Fibroblast of skin of back (primary cell): ENCODE results near the gene NFASC.

Experiments used
- DNase-seq: peaks from one replicate; pipeline ENCODE4 v3.0.0-alpha.2; 2013

NFASC gene

DNA sequence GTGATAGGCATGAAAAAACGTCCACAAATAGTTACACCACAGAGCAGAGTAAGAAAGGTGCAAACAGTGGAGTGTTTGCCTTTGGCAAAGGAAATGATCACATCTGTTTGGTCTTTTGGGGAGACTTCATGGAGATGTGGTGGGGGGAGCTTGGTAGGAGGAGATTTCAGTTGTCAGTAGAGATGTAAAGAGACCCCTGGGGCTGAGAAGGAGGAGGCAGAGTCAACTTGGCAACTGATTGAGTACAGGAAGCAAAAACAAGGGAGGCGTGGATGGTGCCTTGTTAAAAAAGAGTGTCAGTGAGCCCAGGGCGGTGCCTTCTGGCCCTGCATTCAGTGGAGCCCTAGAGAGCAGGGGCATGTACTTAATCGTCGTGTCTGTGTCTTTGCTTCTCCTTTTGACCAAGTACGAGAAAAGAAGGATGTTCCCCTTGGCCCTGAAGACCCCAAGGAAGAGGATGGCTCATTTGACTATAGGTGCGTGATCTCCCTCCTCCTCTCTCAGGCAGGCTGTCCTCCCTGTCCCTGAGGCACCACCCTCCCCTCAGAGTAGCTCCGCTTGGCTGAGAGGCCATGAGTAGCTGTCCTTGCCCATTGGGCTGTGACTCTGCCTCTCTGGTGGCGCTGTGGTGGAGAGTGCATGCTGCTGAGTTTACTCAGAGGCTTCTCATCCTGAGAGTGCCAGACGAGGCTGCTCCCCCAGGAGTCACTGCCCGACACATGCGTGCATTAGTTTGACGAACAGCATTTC, 141.9 kb downstream of the NFASC start:
- no peak for DNase-seq

GRCh38 chr1:205013683-205014367, 143.2 kb downstream of the NFASC start:
- DNase-seq: no peak

DNA sequence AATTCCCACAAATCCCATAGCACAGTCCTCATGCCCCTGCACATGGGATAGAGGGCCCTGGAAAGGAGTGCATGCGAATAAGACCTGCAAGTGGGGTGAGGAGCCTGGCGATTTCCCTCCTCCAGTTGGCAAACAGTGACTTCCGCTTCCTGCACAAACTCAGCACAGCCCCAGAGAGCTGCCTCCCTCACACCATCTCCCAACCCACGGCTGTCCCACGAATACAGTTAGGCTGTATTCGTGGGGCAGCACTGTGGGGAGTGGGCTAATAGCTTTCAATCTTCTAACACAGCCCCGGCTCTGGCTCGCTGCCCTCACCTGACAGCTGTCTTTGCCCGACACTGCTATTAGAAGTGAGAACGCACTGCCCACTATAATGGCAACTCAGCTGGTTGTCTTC, 144.1 kb downstream of the NFASC start:
- DNase-seq: no peak

DNA sequence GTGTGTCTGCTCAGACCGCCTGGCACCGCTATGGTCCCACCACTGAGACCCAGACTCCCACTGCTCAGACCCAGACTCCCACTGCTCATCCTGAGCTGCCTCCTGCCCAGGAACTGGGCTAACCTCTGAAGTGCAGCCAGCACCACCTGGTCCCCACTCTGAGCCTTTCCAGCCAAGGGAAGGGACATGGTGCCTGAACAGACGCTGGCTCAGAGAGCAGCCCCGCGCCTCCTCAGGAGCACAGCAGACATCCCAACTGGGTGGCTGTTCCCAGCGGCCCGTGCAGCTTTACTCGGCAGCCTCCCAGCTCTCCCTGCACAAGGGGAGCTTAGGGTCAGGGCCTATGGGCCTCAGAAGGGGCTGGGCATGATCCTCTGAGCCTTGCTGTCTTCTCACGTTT, 144.6 kb downstream of the NFASC start:
- DNase-seq: no peak

DNA sequence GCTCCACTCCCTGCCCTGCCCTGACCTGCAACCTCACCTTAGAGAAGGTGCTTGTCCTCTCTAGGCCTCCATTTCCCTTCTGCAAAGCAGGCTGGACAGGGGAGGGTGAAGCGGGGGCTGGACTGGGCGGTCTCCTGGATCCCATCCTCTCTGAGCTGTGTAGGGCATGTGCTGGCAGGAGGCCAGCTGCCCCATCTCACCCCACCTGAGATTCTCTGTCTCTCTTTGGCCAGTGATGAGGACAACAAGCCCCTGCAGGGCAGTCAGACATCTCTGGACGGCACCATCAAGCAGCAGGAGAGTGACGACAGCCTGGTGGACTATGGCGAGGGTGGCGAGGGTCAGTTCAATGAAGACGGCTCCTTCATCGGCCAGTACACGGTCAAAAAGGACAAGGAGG, 145.4 kb downstream of the NFASC start:
- DNase-seq: no peak

- no peak for DNase-seq
Observed at GRCh38 chr1:205016584-205016983, 145.9 kb downstream of the NFASC start.

DNA sequence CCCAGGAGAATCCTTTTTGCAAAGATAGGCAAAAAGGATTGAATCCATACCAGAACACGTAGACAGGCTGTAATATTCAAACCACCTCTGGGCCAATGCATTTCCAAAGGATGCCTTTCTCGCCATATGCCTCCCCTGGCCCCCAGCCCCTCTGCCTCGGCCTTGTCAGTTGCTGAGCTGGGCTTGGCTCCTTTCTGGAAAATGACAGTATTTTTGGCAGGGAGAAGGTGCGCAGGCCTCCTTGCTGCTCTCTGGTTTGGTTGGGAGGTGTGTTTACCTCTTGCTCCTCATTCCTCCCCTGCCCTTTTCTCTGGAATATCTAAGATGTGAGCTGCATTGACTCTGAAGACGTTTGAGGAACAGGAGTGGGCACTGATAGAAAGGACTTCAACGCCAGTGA, 146.3 kb downstream of the NFASC start:
- no peak for DNase-seq

DNA sequence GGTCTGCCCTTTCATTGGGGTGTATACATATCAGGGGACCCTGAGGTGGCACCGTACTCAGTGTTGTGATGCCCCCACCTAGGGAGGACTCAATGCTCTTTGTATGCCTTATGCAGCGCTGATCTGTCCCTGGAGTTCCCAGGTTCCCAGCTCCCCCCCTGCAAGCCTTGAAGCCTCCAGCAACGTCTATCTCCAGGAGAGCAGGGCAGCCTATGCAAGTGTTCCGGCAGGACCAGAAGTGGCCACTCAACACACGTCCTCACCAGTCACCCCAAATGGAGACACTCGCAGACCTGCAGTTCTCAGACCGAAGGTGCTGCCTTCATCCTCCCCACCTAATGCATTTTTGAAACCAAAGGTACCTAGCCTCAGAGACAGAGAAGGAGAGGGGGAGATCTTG, 147.1 kb downstream of the NFASC start:
- no peak for DNase-seq

- no peak for DNase-seq
Observed at GRCh38 chr1:205018381-205018780, 147.7 kb downstream of the NFASC start.

GRCh38 chr1:205020466-205020865, 149.8 kb downstream of the NFASC start:
- DNase-seq: no peak

DNA sequence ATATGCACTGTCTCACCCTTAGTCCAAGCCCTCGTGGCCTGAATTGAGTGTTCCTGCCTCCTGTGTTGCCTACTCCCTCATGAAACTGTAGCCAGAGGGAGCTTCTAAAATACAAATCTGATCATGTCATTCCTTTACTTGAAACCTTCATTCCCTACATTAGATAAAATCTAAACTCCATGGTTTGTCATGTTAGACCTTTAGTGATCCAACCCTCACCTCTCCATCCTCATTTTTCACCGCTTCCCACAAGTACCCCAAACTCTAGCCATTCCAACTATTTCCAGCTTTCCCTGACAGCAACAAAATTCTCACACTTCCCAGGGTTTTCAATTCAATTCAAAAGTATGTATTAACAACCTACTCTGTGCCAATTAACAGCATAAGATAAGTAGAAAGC, 154.0 kb downstream of the NFASC start:
- no peak for DNase-seq

GRCh38 chr1:205025239-205025638, 154.6 kb downstream of the NFASC start:
- DNase-seq: no peak

DNA sequence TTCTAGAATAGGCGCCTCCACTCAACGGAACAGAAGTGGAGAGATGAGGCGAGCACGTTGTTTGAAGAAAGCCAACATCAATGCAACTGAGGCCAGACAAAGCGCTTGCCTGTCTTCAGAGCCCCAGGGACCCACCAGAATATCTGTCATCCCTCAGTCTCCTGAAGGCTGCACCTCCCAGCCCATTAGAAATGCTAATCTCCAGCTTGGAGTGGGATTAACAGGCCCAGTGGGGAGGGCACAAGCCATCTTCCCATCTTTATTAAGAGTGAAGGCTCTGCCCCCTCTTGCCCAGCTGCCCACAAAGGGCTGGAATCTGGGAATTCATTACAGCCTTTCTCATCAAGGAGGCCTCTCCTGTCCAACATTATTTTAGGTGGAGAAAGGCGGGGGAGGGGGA, 155.5 kb downstream of the NFASC start:
- DNase-seq: no peak

- no peak for DNase-seq
Observed at GRCh38 chr1:205028390-205028789, 157.7 kb downstream of the NFASC start.

- no peak for DNase-seq
Observed at GRCh38 chr1:205028924-205029323, 158.3 kb downstream of the NFASC start.

GRCh38 chr1:205030241-205030640, 159.6 kb downstream of the NFASC start:
- DNase-seq: no peak

GRCh38 chr1:205030896-205031295, 160.2 kb downstream of the NFASC start:
- DNase-seq: no peak

GRCh38 chr1:205032508-205032907, 161.8 kb downstream of the NFASC start:
- no peak for DNase-seq

- no peak for DNase-seq
Observed at GRCh38 chr1:205037539-205037938, 166.9 kb downstream of the NFASC start.

DNA sequence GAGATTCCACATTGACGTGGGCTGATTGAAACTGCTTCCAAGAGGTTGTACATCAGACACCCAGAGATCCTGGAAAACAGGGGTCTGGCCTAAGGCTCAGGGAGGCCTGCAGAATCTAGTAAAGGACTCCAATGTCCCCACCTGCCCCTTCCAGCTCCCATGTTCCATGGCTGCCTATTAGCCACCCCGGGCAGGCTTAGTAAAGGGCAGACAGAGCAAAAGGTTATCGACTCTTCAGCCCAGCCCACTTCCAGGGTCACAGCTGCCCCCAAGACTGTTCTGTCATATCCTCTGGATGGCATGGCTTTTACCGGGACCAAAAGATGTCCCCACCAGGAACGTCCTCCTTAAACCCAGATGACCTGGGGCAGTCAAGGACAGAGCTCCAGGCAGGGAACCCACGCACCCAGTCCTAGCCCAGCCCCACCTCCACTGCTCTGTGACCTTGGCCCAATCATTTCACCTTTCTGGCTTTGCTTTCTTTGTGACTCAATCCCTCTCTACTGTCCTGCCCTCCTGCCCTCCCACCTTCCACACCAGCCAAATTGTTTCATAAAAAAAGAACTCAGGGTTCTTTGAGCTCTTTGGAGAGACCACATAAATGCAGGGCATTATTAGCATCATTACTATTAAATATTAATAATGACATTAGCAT, 167.6 kb downstream of the NFASC start:
- DNase-seq: no peak

DNA sequence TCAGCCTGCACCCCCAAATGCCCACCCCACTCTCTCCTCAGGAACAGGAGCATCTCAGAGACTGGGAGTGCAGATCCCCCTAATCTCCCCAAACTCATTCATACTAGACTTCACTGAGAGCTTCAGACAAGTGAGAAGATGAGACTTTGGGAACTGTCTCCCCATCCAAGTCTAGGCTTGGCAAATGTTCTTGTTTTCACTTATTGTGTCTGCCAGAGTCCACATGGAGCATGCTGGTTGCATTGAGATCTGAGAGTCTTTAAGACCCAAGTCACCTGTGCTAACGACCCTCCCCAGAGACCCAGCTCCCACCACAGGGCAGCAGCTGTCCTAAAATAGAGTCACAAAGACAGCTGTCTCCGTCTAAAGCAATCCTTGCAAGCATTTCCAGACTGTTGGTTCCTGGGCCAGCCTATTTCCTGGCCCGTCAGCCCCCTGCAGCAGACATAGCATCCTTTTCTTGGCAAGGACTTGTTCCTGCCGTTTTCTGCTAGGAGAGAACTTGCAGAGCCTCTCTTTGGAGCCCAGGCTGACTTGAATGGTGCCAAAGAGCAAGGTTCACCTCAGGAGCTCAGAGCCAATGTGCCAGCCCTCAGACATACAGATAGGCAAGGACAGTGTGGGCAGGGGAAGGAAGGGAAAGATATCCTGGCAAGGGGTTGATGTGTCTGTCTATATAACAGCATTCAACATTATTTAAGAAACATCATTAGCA, 170.5 kb downstream of the NFASC start:
- no peak for DNase-seq

GRCh38 chr1:205041998-205042910, 171.6 kb downstream of the NFASC start:
- no peak for DNase-seq
